HepG2 (cell line): ENCODE measurements around the gene VPS25. TPM values are rescaled to one million over a fixed set of nuclear protein-coding genes. Genes with fewer than 3 reads are reported as not detected.

Experiments used
- ATAC-seq: fragments of 200-7000 bp; cut with Tn5 transposase; 3 replicates; pipeline ENCODE4 v1.9.1; 2020; ENCODE audit warnings: mild to moderate bottlenecking, moderate library complexity
- BruUV-seq: library from RNA; stranded (reverse); fragments of 400-500 nt; replicated peaks from 2 replicates; lab custom pipeline; 2021; lab: Mats Ljungman, UMichigan
- CTCF ChIA-PET: fragments of 300-600 bp; formaldehyde crosslinking; extraction: SDS; loops from one replicate; lab custom pipeline; 2021; ENCODE audit warnings: low total read pairs, inconsistent platforms, low intra/inter-chr PET ratio; lab: Yijun Ruan, JAX
- POLR2A ChIA-PET: fragments of 350-600 bp; sonication (Branson Sonifier 250); formaldehyde crosslinking; loops from one replicate; lab custom pipeline; 2020; ENCODE audit warnings: antibody characterized with exemption, inconsistent platforms; lab: Yijun Ruan, JAX
- DNase-seq: peaks from one replicate; pipeline ENCODE4 v3.0.0-alpha.2; 2015; ENCODE audit warnings: low spot score
- FAIRE-seq: peaks from 3 replicates; lab custom pipeline; 2011; peaks lifted over from hg19 to GRCh38; lab: Jason Lieb, UNC
- H2AFZ ChIP-seq: one replicate; pipeline ENCODE4 v1.6.1; 2011; ENCODE audit warnings: low read length, inconsistent platforms
- H3K27ac ChIP-seq: fragments of 300-600 bp; 3 replicates; pipeline ENCODE4 v1.8.0; 2011; ENCODE audit warnings: mixed run types, mild to moderate bottlenecking, mixed read lengths, low read length, inconsistent platforms; ENCODE audit not compliant: insufficient read depth; ENCODE audit errors: extremely low read length
- H3K27me3 ChIP-seq, 2 experiments: fragments of 200-600 bp in 1 of 2; 2 replicates in 1 of 2; 3 replicates in 1 of 2; pipeline versions ENCODE4 v1.6.0 to v1.8.0; 2011; ENCODE audit warnings: low read length in 2 of 2, mild to moderate bottlenecking in 2 of 2, moderate library complexity in 2 of 2, inconsistent platforms in 1 of 2; ENCODE audit not compliant: insufficient read depth in 2 of 2, control insufficient read depth in 1 of 2
- H3K36me3 ChIP-seq, 2 experiments: fragments of 200-600 bp in 1 of 2; replicated peaks in 1 of 2; 2 replicates in 1 of 2; 3 replicates in 1 of 2; pipeline versions ENCODE4 v1.5.1 to v1.8.0; 2011; ENCODE audit warnings: low read length in 2 of 2, inconsistent platforms in 1 of 2; ENCODE audit not compliant: insufficient read depth in 2 of 2, control insufficient read depth in 1 of 2
- H3K4me1 ChIP-seq: 2 replicates; pipeline ENCODE4 v1.5.1; 2012; ENCODE audit warnings: low read length, inconsistent platforms; ENCODE audit not compliant: insufficient read depth
- H3K4me2 ChIP-seq: 2 replicates; pipeline ENCODE4 v1.6.0; 2011; ENCODE audit warnings: low read depth, low read length, inconsistent platforms
- H3K4me3 ChIP-seq, 3 experiments: fragments of 200-600 bp in 1 of 3; sonication (generic), shearing (Covaris generic) in 1 of 3; replicated peaks in 1 of 3; 2 replicates each; pipeline ENCODE4 v1.5.1; 2011 to 2016; ENCODE audit warnings: low read length in 3 of 3, inconsistent platforms in 2 of 3, low read depth in 2 of 3, mild to moderate bottlenecking in 2 of 3, control low read depth in 1 of 3, mixed read lengths in 1 of 3; ENCODE audit not compliant: insufficient read depth in 1 of 3
- H3K79me2 ChIP-seq: one replicate; pipeline ENCODE4 v1.6.1; 2011; ENCODE audit warnings: low read length, inconsistent platforms; ENCODE audit not compliant: insufficient read depth
- H3K9ac ChIP-seq: 2 replicates; pipeline ENCODE4 v1.6.0; 2011; ENCODE audit warnings: mild to moderate bottlenecking, low read depth, low read length, inconsistent platforms; ENCODE audit not compliant: insufficient read depth
- H3K9me3 ChIP-seq: 2 replicates; pipeline ENCODE4 v1.5.1; 2012; ENCODE audit warnings: mild to moderate bottlenecking, low read length
- H4K20me1 ChIP-seq: 2 replicates; pipeline ENCODE4 v1.6.0; 2011; ENCODE audit warnings: inconsistent platforms, mild to moderate bottlenecking, low read length, moderate library complexity; ENCODE audit not compliant: insufficient read depth
- EZH2 ChIP-seq: conservative IDR thresholded peaks from 2 replicates; pipeline ENCODE4 v1.6.1; 2012; ENCODE audit warnings: mild to moderate bottlenecking, low read depth, low read length, moderate library complexity
- GATAD1 ChIP-seq: IDR thresholded peaks from 2 replicates; pipeline ENCODE4 v1.6.1; 2016; ENCODE audit warnings: missing genetic modification reagents, missing compliant biosample characterization
- HIVEP1 ChIP-seq: sonication (generic); formaldehyde crosslinking; IDR thresholded peaks from 2 replicates; pipeline ENCODE4 v1.4.0; 2020; ENCODE audit warnings: mild to moderate bottlenecking, missing genetic modification reagents
- KLF11 ChIP-seq: IDR thresholded peaks from 2 replicates; pipeline ENCODE4 v1.6.1; 2016; ENCODE audit warnings: missing compliant biosample characterization
- MXI1 ChIP-seq: IDR thresholded peaks from 3 replicates; pipeline ENCODE4 v1.6.1; 2012; ENCODE audit warnings: low read depth, low read length, inconsistent platforms, borderline replicate concordance
- NCOA2 ChIP-seq: sonication (generic); formaldehyde crosslinking; IDR thresholded peaks from 2 replicates; pipeline ENCODE4 v1.8.0; 2022; ENCODE audit warnings: inconsistent platforms
- NR2F6 ChIP-seq, 2 experiments: IDR thresholded peaks; 2 replicates each; pipeline ENCODE4 v1.6.1; 2016; ENCODE audit warnings: antibody characterized with exemption in 1 of 2, mild to moderate bottlenecking in 1 of 2
- POGZ ChIP-seq: sonication (generic); formaldehyde crosslinking; IDR thresholded peaks from 2 replicates; pipeline ENCODE4 v1.4.0; 2020; ENCODE audit warnings: mild to moderate bottlenecking, missing genetic modification reagents
- TOE1 ChIP-seq: sonication (generic); formaldehyde crosslinking; IDR thresholded peaks from 2 replicates; pipeline ENCODE4 v1.4.0; 2020; ENCODE audit warnings: mild to moderate bottlenecking, missing genetic modification reagents
- USF2 ChIP-seq, 2 experiments: sonication (generic) in 1 of 2; formaldehyde crosslinking in 1 of 2; IDR thresholded peaks; 2 replicates each; pipeline versions ENCODE4 v1.5.1 to v1.6.1; 2011 to 2020; ENCODE audit warnings: borderline replicate concordance in 1 of 2, low read depth in 1 of 2, low read length in 1 of 2, mild to moderate bottlenecking in 1 of 2, missing genetic modification reagents in 1 of 2, moderate library complexity in 1 of 2
- ZBTB3 ChIP-seq: sonication (generic); formaldehyde crosslinking; IDR thresholded peaks from 2 replicates; pipeline ENCODE4 v1.4.0; 2020; ENCODE audit warnings: low read depth, mild to moderate bottlenecking, moderate library complexity, missing genetic modification reagents, borderline replicate concordance
- ZNF501 ChIP-seq: sonication (generic); formaldehyde crosslinking; IDR thresholded peaks from 2 replicates; pipeline ENCODE4 v1.5.1; 2020; ENCODE audit warnings: mild to moderate bottlenecking, moderate library complexity, missing genetic modification reagents
- ZNF629 ChIP-seq: sonication (generic); formaldehyde crosslinking; conservative IDR thresholded peaks from 2 replicates; pipeline ENCODE4 v1.5.0; 2020; ENCODE audit warnings: missing genetic modification reagents
- ZNF724P ChIP-seq: sonication (generic); formaldehyde crosslinking; IDR thresholded peaks from 2 replicates; pipeline ENCODE4 v1.8.0; 2022; ENCODE audit warnings: missing genetic modification reagents, borderline replicate concordance
- ZNF782 ChIP-seq: sonication (generic); formaldehyde crosslinking; IDR thresholded peaks from 2 replicates; pipeline ENCODE4 v1.4.0; 2020; ENCODE audit warnings: missing genetic modification reagents, mild to moderate bottlenecking, borderline replicate concordance
- ZSCAN30 ChIP-seq: sonication (generic); formaldehyde crosslinking; IDR thresholded peaks from 2 replicates; pipeline ENCODE4 v1.5.0; 2020; ENCODE audit warnings: mild to moderate bottlenecking, missing genetic modification reagents
- WGBS: methylation state at CpG from one replicate; pipeline ENCODE4 v1.1.6; 2017; ENCODE audit warnings: low lambda C conversion rate; 5-methylcytosine and 5-hydroxymethylcytosine counted together
- in situ Hi-C: cut with HindIII; loops from 2 replicates; pipeline ENCODE4 v1.10.0; 2017; ENCODE audit warnings: low pct_unique_long_range_greater_than_20kb; ENCODE audit not compliant: extremely low pct_ligation_motif_present
- intact Hi-C: fragments of 100-400 bp; cut with micrococcal nuclease; formaldehyde crosslinking; loops from one replicate; pipeline ENCODE4 v1.10.0; 2022; ENCODE audit not compliant: unreplicated experiment
- polyA plus RNA-seq, 8 experiments: library from polyadenylated mRNA; depleted of rRNA in 3 of 8; stranded (reverse) in 7 of 8; unstranded in 1 of 8; fragments of >200 nt; fragmentation: Illumina TruSeq in 4 of 8; extraction: Trizol in 4 of 8; gene quantifications; 2 replicates each; pipeline versions ENCODE4 v1.2.1 to v1.2.3, GENCODE V29; 2011 to 2016; ENCODE audit warnings: low read depth in 4 of 8, missing spikeins in 1 of 8, mixed read lengths in 1 of 8; ENCODE audit not compliant: insufficient read depth in 1 of 8
- total RNA-seq, 5 experiments: library from RNA; depleted of rRNA; stranded (reverse); fragments of >200 nt; fragmentation: Illumina TruSeq; extraction: Trizol; gene quantifications; 2 replicates each; pipeline ENCODE4 v1.2.3, GENCODE V29; 2016; ENCODE audit warnings: low read depth in 1 of 5
- TF ChIP-seq, protein P1 (sequence below): sonication (generic); formaldehyde crosslinking; IDR thresholded peaks from 2 replicates; pipeline ENCODE4 v1.4.0; 2020; ENCODE audit warnings: missing genetic modification reagents

The VPS25 gene
- total and polyA plus RNA-seq, 2 of the 13 experiments (the other 11 are each of a cell fraction or from before 2014, with no cell fraction given): 161 to 249 TPM

DNA sequence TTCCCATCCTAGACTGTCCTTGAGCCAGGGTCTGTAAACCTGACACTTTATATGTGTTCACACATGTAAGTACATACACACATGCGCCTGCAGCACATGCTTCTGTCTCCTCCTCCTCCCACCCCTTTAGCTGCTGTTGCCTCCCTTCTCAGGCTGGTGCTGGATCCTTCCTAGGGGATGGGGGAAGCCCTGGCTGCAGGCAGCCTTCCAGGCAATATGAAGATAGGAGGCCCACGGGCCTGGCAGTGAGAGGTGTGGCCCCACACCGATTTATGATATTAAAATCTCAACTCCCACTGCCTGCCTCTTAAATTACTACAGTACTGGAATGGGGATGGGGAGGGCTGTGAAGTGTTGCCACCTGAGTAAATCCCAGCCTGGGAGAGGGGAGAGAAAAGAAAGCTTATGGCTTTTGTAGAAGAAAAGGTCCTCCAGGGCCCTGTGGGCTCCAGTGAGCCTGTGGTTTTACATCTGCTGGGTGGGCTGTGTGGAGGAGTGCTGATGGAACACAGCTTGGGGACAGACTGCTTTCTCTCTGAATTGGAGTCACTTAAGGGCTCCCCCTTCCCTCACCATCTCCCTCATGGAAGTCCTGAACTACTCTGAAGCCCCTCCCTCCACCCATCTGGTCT, 6.2 kb downstream of the VPS25 start (continued):
- TF ChIP-seq USF2 (IDR thresholded peaks at IDR 0.05; ENCODE audit: low read depth, low read length) (no peak), USF2 (CRISPR knock-in tag; IDR thresholded peaks at IDR 0.05; ENCODE audit: borderline replicate concordance) (no peak), ZNF782 (CRISPR knock-in tag) (0 out of 2 replicates have a peak, but pooled peaks have one; percentile 5), ZNF501 (peak; percentile 50)
- TF ChIP-seq, protein P1, sequence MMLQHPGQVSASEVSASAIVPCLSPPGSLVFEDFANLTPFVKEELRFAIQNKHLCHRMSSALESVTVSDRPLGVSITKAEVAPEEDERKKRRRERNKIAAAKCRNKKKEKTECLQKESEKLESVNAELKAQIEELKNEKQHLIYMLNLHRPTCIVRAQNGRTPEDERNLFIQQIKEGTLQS (CRISPR knock-in tag): no peak

GRCh38 chr17:42779936-42780850, 6.9 kb downstream of the VPS25 start, which contains the start of gene WNK4:
WNK4 (plus strand) TSS chr17:42780610; CDS start chr17:42780699, 89 bp downstream.
- POLR2A ChIA-PET: interaction anchor here (0.6 to 8.4 kb wide), 34 partner anchors 7 to 535 kb away, joined by 3 to 278 read pairs (median 5); partner anchors contain the start of genes BECN1, CNTD1, CNTNAP1 and COA3
- TF ChIP-seq MXI1: peak; percentile 61; the same call in 2 of the 3 replicates
- TF ChIP-seq TOE1: 0 out of 2 replicates have a peak, but pooled peaks have one; percentile 43
- TF ChIP-seq NR2F6 (IDR thresholded peaks at IDR 0.05): peak; percentile 63
- peak; percentile 77; the same call in 1 of the 2 replicates for TF ChIP-seq NR2F6 (CRISPR knock-in tag; IDR thresholded peaks at IDR 0.05)
- TF ChIP-seq ZBTB3: no peak
- no peak; the same call in 1 of the 2 replicates for TF ChIP-seq ZNF629 (CRISPR knock-in tag)
- 0 out of 2 replicates have a peak, but pooled peaks have one; percentile 39 for TF ChIP-seq ZSCAN30 (CRISPR knock-in tag)
- no peak for TF ChIP-seq EZH2
- peak; percentile 82 for TF ChIP-seq ZNF724P (CRISPR knock-in tag)
- TF ChIP-seq NCOA2: peak; percentile 87
- TF ChIP-seq HIVEP1 (CRISPR knock-in tag): peak; percentile 53; the same call in 1 of the 2 replicates
- peak; percentile 67 for TF ChIP-seq POGZ
- peak; percentile 74; the same call in 1 of the 2 replicates for TF ChIP-seq GATAD1 (CRISPR knock-in tag)
- TF ChIP-seq KLF11 (CRISPR knock-in tag): no peak; the same call in 1 of the 2 replicates

More at GRCh38 chr17:42779936-42780850, 6.9 kb downstream of the VPS25 start, which contains the start of gene WNK4:
- under 1% methylated on average over 32 of the region's 65 CpGs for WGBS
- DNase-seq (peak; percentile 98), ATAC-seq (peak; percentile 88), FAIRE-seq (peak; percentile 94)
- H3K9me3 ChIP-seq: no peaks in the 10 kb centered on the region
- peak within 1 kb of the TSS; percentile 87 to 99 (median 92) for H3K4me3 ChIP-seq
- TSS peak; percentile 95 for BruUV-seq
- no peaks in the 10 kb centered on the region; a peak in 1 of 5 replicates for H3K27me3 ChIP-seq
- CTCF ChIA-PET: interaction anchor here (1.0 kb wide), 2 partner anchors 44 to 60 kb away, joined by 3 to 4 read pairs; partner anchors contain the start of gene BECN1
- H3K4me1 ChIP-seq: peaks cover 64% of the 10 kb centered on the region
- peak within 1 kb of the TSS; percentile 98 for H3K27ac ChIP-seq
- intact Hi-C loops (loop anchor here (2.0 kb wide), 1 partner anchor 17 kb away; no protein-coding TSS in a partner anchor), in situ Hi-C loops (no loop called here)
- H3K79me2 ChIP-seq: peaks cover 28% of the 10 kb centered on the region
- H2AFZ ChIP-seq: no peak within 1 kb of the TSS
- peaks cover 4% of the 10 kb centered on the region; the same call in 1 of the 2 replicates for H4K20me1 ChIP-seq
- peaks cover 19 to 39% of the 10 kb centered on the region in 2 experiments; a peak in 4 of 5 replicates for H3K36me3 ChIP-seq
- peak within 1 kb of the TSS; percentile 99 for H3K4me2 ChIP-seq
- H3K9ac ChIP-seq: peak within 1 kb of the TSS; percentile 95
